Breast epithelium (tissue), 3 donors: ENCODE results near the gene PRRC2B.

ENCODE experiments used
- CTCF ChIP-seq, 3 donors: fragments of 450-650 bp; IDR thresholded peaks; one replicate each; pipeline ENCODE4 v1.5.1; 2016 to 2017; ENCODE audit warnings: antibody characterized with exemption in 3 of 3, mild to moderate bottlenecking in 3 of 3, moderate library complexity in 3 of 3
- POLR2A ChIP-seq: fragments of 450-650 bp; IDR thresholded peaks from one replicate; pipeline ENCODE4 v1.6.1; 2016; ENCODE audit warnings: antibody characterized with exemption, mild to moderate bottlenecking, moderate library complexity

- TF ChIP-seq CTCF (IDR thresholded peaks at IDR 0.05) (no peak), POLR2A (no peak)
Measured at GRCh38 chr9:131523451-131524435, 129.9 kb downstream of the PRRC2B start.
